G401 (cell line): ENCODE measurements around the gene KCNH6. TPM values are rescaled to one million over a fixed set of nuclear protein-coding genes. Genes with fewer than 3 reads are reported as not detected.

Source experiments
- DNase-seq: peaks from one replicate; pipeline ENCODE4 v3.0.0-alpha.2; 2015; ENCODE audit warnings: low spot score
- in situ Hi-C: cut with HindIII; loops from 2 replicates; pipeline ENCODE4 v1.10.0; 2016; ENCODE audit warnings: low sequenced_read_pairs, mixed read lengths
- total RNA-seq: library from RNA; depleted of rRNA; stranded (reverse); fragments of >200 nt; shearing (Covaris generic); gene quantifications from 2 replicates; pipeline ENCODE4 v1.2.3, GENCODE V29; 2014

The KCNH6 gene
- total RNA-seq, 1 experiment from 2014 or later, result not detected

GRCh38 chr17:63529711-63530556 lies 6.8 kb downstream of the KCNH6 start:
- in situ Hi-C loops, result no loop called here
- DNase-seq, result no peak

DNA sequence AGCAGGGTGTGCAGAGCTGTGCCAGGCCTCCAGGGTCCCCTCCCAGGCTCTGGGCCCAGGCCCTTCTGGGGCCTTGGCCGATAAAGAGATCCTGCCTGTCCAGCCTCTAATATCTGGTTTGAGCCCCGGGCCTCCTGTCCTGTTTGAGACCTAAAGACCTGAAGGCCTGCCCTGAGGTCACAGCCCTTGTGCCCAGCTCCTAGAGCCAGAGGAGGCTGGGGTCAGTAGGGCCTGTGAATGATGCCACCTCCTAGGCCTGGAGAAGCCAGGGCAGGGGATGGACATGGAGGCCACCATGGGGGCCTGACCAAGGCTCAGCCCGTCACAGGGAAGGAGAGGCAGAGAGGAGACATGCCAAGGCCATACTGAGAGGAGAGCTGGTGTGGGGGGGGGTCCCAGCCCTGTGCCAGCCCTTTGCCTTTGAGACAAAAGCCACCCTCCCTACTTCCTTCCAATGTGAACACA lies 7.4 kb downstream of the KCNH6 start:
- DNase-seq, result no peak
- in situ Hi-C loops, result no loop called here

DNA sequence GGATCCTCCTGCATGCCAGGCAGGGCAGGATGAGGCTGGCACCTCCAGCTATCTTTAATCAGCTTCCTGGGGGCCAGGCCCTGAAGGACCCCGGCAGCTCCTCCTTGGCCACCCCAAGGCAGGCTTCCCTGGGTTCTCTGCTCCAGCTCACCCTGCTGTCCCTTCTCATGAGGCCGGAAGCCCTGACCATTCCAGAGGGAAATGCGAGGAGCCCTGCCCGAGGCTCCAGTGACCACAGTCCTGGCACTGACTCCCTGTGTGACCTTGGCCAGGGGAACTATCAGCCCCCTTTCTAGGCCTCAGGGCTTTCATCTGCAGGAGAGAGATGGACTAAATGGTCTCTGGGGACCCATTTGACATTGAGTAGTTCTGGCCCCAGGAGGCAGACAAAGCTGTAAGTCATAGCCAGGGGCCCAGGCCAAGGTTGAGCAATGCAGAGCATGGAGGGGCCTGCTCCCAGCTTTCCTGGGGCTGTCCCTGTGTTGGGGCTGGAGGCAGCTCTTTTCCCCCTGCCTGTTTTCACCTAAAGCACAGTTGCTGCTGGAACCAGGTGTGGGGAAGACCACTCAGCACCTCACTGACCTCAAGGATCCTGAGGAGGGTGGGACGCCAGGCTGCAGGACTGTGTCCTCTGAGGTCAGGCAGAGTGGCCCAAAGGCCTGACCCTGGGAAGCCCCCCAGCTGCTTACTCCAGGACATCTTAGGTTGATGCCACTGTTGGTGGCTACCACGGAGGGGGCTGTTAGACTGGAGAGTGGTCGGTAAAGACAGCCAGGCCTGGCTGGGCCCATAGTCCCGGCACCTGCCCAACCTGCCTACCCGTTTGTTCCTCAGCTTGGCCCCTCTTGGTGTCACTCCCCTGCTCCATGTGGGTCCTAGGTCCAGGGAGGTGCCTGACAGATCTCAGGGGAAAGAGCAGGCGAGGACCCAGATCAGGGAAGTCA lies 8.1 kb downstream of the KCNH6 start:
- in situ Hi-C loops, result no loop called here
- DNase-seq, result no peak

- no peak for DNase-seq
- in situ Hi-C loops, result no loop called here
Measured at GRCh38 chr17:63533433-63534077, 10.4 kb downstream of the KCNH6 start.

- DNase-seq, result no peak
- in situ Hi-C loops, result no loop called here
Measured at GRCh38 chr17:63534078-63534570, 11.0 kb downstream of the KCNH6 start.

GRCh38 chr17:63534816-63535455 lies 11.8 kb downstream of the KCNH6 start:
- in situ Hi-C loops, result no loop called here

DNA sequence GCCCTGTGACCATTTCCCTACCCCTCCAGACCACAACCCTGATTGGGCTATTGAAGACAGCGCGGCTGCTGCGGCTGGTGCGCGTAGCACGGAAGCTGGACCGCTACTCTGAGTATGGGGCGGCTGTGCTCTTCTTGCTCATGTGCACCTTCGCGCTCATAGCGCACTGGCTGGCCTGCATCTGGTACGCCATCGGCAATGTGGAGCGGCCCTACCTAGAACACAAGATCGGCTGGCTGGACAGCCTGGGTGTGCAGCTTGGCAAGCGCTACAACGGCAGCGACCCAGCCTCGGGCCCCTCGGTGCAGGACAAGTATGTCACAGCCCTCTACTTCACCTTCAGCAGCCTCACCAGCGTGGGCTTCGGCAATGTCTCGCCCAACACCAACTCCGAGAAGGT lies 12.5 kb downstream of the KCNH6 start:
- in situ Hi-C loops, result no loop called here
- DNase-seq, result no peak

More at GRCh38 chr17:63534816-63535455, 11.8 kb downstream of the KCNH6 start:
- no peak for DNase-seq

DNA sequence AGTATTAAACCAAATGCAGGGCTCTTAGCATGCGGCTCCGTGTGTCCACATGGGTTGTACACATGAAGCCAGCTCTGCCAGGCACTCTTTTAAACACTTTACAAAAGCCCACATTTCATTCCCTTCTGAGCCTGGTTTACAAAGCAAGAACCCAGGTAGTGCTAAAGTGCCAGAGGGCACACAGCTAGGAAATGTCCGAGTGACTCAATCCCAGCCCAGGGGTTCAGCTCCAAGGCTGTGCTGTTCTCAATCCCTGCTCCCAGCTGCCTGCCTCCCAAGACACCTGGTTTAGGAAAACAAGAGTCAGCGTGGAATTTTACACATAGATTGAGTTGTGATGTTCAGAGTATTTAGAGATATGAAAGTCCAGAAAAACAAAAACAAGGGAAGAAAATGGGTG lies 13.8 kb downstream of the KCNH6 start:
- no peak for DNase-seq
- in situ Hi-C loops, result no loop called here

- peak; percentile 4 for DNase-seq
Measured at GRCh38 chr17:63537991-63538692, 15.0 kb downstream of the KCNH6 start.

GRCh38 chr17:63538693-63539595 lies 15.8 kb downstream of the KCNH6 start:
- DNase-seq, result no peak
- in situ Hi-C loops, result no loop called here

More at GRCh38 chr17:63537991-63538692, 15.0 kb downstream of the KCNH6 start:
- in situ Hi-C loops, result no loop called here

DNA sequence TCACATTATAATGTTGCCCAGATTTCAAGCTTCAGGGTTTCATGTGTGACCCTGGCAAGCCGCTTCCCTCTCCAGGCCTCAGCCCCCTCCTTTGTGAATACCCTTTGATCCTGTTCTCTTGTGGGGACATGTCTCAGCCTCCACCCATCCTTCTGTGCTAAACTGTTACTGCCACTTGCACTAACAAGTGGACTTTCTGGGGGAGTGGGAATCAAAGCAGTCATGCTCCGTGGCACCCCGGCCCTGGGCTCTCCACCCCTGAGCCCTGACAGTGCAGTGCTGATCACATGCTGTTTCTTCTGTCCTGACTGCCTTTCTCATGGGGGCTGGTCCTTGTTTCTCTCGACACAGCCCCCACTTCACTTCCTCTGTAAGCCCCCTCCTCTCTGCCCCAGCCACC lies 17.4 kb downstream of the KCNH6 start:
- in situ Hi-C loops, result no loop called here
- no peak for DNase-seq

DNA sequence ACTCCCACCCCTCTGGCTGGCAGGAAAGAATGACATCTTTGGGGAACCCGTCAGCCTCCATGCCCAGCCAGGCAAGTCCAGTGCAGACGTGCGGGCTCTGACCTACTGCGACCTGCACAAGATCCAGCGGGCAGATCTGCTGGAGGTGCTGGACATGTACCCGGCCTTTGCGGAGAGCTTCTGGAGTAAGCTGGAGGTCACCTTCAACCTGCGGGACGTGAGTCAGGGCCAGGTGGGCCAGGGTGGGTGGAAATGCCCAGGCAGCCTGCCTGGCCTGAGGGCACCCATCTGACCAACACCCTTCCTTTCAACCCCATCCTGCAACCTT lies 19.0 kb downstream of the KCNH6 start:
- in situ Hi-C loops, result no loop called here
- no peak for DNase-seq

GRCh38 chr17:63542942-63543821 lies 20.0 kb downstream of the KCNH6 start:
- no peak for DNase-seq
- in situ Hi-C loops, result no loop called here

- DNase-seq, result no peak
- in situ Hi-C loops, result no loop called here
Measured at GRCh38 chr17:63543822-63544420, 20.8 kb downstream of the KCNH6 start.

DNA sequence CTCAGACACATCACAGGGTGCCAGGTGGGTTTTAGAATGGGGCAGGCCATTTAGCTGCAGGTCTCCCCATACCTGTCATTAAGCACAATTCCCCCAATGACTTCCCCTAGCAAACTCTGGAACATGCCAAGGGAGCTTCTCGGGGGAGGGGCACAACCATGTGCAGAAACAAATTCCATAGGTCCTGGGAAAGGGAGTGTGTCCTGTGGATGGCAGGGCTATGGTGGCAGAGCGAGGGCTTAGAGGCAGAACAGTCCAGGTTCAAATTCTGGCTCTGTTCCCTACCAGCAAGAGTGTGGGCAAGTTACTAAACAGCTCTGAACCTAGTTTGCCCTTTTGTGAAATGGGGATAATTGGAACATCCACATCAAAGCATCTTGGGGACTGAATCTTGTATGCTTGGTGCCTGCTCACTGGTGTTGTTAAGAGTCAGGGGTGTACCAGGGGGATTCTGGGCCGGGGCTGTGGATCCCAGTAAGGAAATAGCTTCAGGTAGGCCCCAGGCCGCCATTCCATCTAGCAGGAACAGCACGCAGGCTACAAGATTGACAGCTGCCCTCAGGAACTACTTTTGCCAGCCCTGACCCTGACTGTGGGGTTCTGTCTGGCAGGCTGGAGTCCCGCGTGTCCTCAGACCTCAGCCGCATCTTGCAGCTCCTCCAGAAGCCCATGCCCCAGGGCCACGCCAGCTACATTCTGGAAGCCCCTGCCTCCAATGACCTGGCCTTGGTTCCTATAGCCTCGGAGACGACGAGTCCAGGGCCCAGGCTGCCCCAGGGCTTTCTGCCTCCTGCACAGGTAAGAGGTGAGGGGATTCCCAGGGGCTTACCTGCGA lies 21.5 kb downstream of the KCNH6 start:
- DNase-seq, result no peak
- in situ Hi-C loops, result no loop called here
